Right lobe of liver (tissue), 4 donors: ENCODE results near the gene SENP2.

Experiments
- CTCF ChIP-seq, 4 donors: fragments of 200-600 bp in 3 of 4; fragments of 450-650 bp in 1 of 4; IDR thresholded peaks; one replicate each; pipeline versions ENCODE4 v1.5.1 to v1.8.0; 2016 to 2022; ENCODE audit warnings: antibody characterized with exemption in 4 of 4, mild to moderate bottlenecking in 2 of 4
- POLR2A ChIP-seq: fragments of 450-650 bp; IDR thresholded peaks from one replicate; pipeline ENCODE4 v1.6.1; 2017; ENCODE audit warnings: antibody characterized with exemption, mild to moderate bottlenecking
- donor health status: DM: no; HTN: no; CAD: no.
- donor health status: DM: no; HTN: no; CAD: no.
- donor health status: DM: no; HTN: yes; CAD: no.

DNA sequence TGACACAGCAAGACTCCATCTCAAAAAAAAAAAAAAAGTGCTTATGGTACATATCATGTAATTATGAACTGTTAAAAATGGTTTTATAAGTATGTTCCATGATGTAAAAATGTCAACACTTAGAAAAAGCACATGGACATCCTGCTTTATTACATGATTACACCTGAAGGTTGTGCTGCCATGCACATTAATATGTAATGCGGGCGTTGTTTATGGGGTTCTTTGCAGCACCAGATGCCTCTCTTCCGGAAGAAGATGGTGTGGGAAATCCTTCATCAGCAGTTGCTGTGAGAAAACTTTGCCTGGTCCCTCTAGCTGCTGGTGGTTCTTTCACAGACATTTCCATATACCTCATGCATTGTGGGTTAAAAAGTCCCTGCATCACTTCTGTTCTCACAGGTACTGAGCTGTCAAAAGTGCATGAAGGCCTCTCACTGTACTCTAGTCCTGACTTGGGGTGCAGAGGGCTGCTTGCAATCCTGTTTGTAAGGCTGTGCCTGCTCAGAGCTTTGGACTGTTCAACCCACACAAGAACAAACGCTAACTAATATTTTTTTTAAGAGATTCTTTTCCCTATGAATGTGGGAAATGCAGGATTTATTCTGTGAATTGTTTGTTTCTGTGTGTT lies 43.6 kb downstream of the SENP2 start:
- no peak for TF ChIP-seq CTCF (IDR thresholded peaks at IDR 0.05)
- no peak for TF ChIP-seq POLR2A
